GM19035 (cell line): Measurements from ENCODE around the gene WWC1.
"Not testable (repeated sequence)": the region's sequence is repeated elsewhere in the genome, so short reads cannot be mapped to it uniquely, and the experiment has no call there.

Source experiments
- ATAC-seq: cut with Tn5 transposase; IDR thresholded peaks from one replicate; pipeline ENCODE4 v1.9.1; 2021; ENCODE audit not compliant: unreplicated experiment

Gene WWC1

GRCh38 chr5:168307925-168308584, 16.6 kb downstream of the WWC1 start:
- ATAC-seq, result no peak

- no peak for ATAC-seq
Measured at GRCh38 chr5:168308976-168309598, 17.6 kb downstream of the WWC1 start.

GRCh38 chr5:168310541-168310940, 19.1 kb downstream of the WWC1 start:
- not testable (repeated sequence) for ATAC-seq

- no peak for ATAC-seq
Measured at GRCh38 chr5:168311061-168311566, 19.7 kb downstream of the WWC1 start.

GRCh38 chr5:168312606-168313295, 21.3 kb downstream of the WWC1 start:
- ATAC-seq, result no peak

- ATAC-seq, result no peak
Measured at GRCh38 chr5:168313596-168314204, 22.3 kb downstream of the WWC1 start.

GRCh38 chr5:168314735-168315411, 23.4 kb downstream of the WWC1 start:
- no peak for ATAC-seq

GRCh38 chr5:168315416-168316138, 24.1 kb downstream of the WWC1 start:
- no peak for ATAC-seq

GRCh38 chr5:168316139-168316578, 24.7 kb downstream of the WWC1 start:
- ATAC-seq, result no peak

GRCh38 chr5:168317096-168317520, 25.7 kb downstream of the WWC1 start:
- no peak for ATAC-seq

GRCh38 chr5:168317521-168318147, 26.2 kb downstream of the WWC1 start:
- ATAC-seq, result no peak

GRCh38 chr5:168318240-168318639, 26.8 kb downstream of the WWC1 start:
- no peak for ATAC-seq

GRCh38 chr5:168319774-168320173, 28.3 kb downstream of the WWC1 start:
- ATAC-seq, result no peak

GRCh38 chr5:168320805-168321204, 29.4 kb downstream of the WWC1 start:
- no peak for ATAC-seq

- ATAC-seq, result no peak
Measured at GRCh38 chr5:168324859-168325630, 33.6 kb downstream of the WWC1 start.

- no peak for ATAC-seq
Measured at GRCh38 chr5:168327019-168327421, 35.6 kb downstream of the WWC1 start.

- no peak for ATAC-seq
Measured at GRCh38 chr5:168327451-168327850, 36.0 kb downstream of the WWC1 start.

GRCh38 chr5:168327994-168328393, 36.5 kb downstream of the WWC1 start:
- no peak for ATAC-seq

- no peak for ATAC-seq
Measured at GRCh38 chr5:168328814-168329213, 37.4 kb downstream of the WWC1 start.
